GM12892 (cell line): ENCODE data around the gene TUBE1.

Source experiments
- POLR2A ChIP-seq: IDR thresholded peaks from 2 replicates; pipeline ENCODE4 v1.6.1; 2011; ENCODE audit warnings: low read depth, low read length, control low read depth
- POLR2AphosphoS5 ChIP-seq: IDR thresholded peaks from 2 replicates; pipeline ENCODE4 v1.6.1; 2011; ENCODE audit warnings: low read depth, low read length, control low read depth
- TAF1 ChIP-seq: IDR thresholded peaks from 2 replicates; pipeline ENCODE4 v1.6.1; 2011; ENCODE audit warnings: low read depth, mild to moderate bottlenecking, control low read depth, low read length, borderline replicate concordance

DNA sequence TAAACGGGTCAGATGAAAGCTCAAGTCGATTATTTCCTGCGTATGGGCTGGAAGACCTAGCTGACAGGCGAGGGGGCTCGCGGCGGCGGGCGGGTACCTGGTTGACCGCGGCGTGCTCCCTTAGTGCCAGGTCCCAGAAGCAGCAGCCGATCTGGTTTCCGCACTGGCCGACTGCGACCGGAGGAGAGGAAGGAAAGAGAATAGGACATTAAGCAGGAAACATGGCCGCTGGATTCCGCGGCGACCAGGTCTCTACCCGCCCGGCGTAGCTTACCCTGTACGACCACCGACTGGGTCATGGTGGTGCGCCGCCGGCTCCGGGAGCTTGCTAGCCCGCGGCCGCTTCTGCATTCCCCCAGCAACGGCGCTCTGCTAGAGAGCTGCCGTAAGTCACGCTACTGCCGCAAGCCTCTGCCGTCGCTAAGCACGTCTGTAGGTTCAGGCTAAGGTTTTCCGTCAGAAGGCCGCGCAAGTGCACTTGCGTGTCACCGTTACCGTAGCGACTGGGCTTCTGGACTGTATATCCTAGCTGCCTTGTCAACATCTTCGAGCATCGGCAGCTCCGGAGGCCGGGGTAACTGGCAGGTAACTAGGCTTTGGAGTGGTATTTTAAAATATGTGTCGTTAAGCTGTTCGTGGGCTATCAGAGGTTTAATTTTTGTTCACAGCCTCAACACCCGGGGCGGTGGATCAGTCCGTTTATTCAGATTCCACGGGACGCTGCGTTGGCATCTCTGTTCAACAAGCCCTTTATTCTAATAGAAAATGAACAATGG, at the start of gene TUBE1, which contains the start of gene FAM229B:
- TF ChIP-seq POLR2AphosphoS5 = no peak
- peak; percentile 74; the same call in 1 of the 2 replicates for TF ChIP-seq POLR2A
- TF ChIP-seq TAF1 = no peak
